Endodermal cell (in vitro differentiated cells): ENCODE measurements around the gene PTPRR. TPM values are rescaled to one million over a fixed set of nuclear protein-coding genes. Genes with fewer than 3 reads are reported as not detected.

ENCODE experiments used
- DNase-seq: peaks from one replicate; pipeline ENCODE4 v3.0.0-alpha.2; 2017
- H3K27ac ChIP-seq: 2 replicates; pipeline ENCODE4 v1.5.1; 2013; ENCODE audit warnings: mild to moderate bottlenecking, low read depth, low read length, moderate library complexity
- H3K27me3 ChIP-seq: 2 replicates; pipeline ENCODE4 v1.6.1; 2013; ENCODE audit warnings: mild to moderate bottlenecking, low read length, moderate library complexity; ENCODE audit not compliant: insufficient read depth, control insufficient read depth, poor library complexity, severe bottlenecking
- H3K36me3 ChIP-seq: 2 replicates; pipeline ENCODE4 v1.7.0; 2013; ENCODE audit warnings: mild to moderate bottlenecking, low read length, moderate library complexity; ENCODE audit not compliant: control insufficient read depth, insufficient read depth
- H3K4me1 ChIP-seq: one replicate; pipeline ENCODE4 v1.7.0; 2013; ENCODE audit warnings: low read length; ENCODE audit not compliant: control insufficient read depth, insufficient read depth
- H3K4me3 ChIP-seq: 2 replicates; pipeline ENCODE4 v1.5.1; 2013; ENCODE audit warnings: mild to moderate bottlenecking, low read length, moderate library complexity
- H3K9ac ChIP-seq: 2 replicates; pipeline ENCODE4 v1.6.1; 2013; ENCODE audit warnings: mild to moderate bottlenecking, low read length, moderate library complexity; ENCODE audit not compliant: poor library complexity, severe bottlenecking; ENCODE audit errors: extremely low read depth
- H3K9me3 ChIP-seq: 2 replicates; pipeline ENCODE4 v1.6.1; 2013; ENCODE audit warnings: mild to moderate bottlenecking, low read length, moderate library complexity; ENCODE audit not compliant: control insufficient read depth
- H3K27ac Mint-ChIP-seq: 2 replicates; pipeline ENCODE4 v1.8.0; 2020; ENCODE audit warnings: mixed read lengths
- H3K27me3 Mint-ChIP-seq: 2 replicates; pipeline ENCODE4 v1.8.0; 2021; ENCODE audit warnings: mild to moderate bottlenecking, mixed read lengths; ENCODE audit not compliant: insufficient read depth
- H3K36me3 Mint-ChIP-seq: 2 replicates; pipeline ENCODE4 v1.8.0; 2020; ENCODE audit warnings: low read depth, mixed read lengths
- H3K4me1 Mint-ChIP-seq: 2 replicates; pipeline ENCODE4 v1.8.0; 2020; ENCODE audit warnings: mixed read lengths
- H3K4me3 Mint-ChIP-seq: 2 replicates; pipeline ENCODE4 v1.8.0; 2020; ENCODE audit warnings: mild to moderate bottlenecking, moderate library complexity, mixed read lengths
- H3K9me3 Mint-ChIP-seq: 2 replicates; pipeline ENCODE4 v1.8.0; 2020; ENCODE audit warnings: mild to moderate bottlenecking, mixed read lengths
- CTCF ChIP-seq: fragments of 200-600 bp; sonication (generic); conservative IDR thresholded peaks from 2 replicates; pipeline ENCODE4 v1.5.0; 2021; ENCODE audit warnings: antibody characterized with exemption, mild to moderate bottlenecking
- WGBS, 2 experiments: methylation state at CpG; one replicate each; pipeline versions ENCODE4 v1.1.5 to v1.1.7; 2013; ENCODE audit warnings: missing lambda C conversion rate in 2 of 2, mixed read lengths in 1 of 2; ENCODE audit not compliant: insufficient coverage in 1 of 2, insufficient read length in 1 of 2; 5-methylcytosine and 5-hydroxymethylcytosine counted together
- total RNA-seq, 2 donors: library from RNA; stranded (reverse); fragmentation: NEBNext Ultra II Directional in 1 of 2; extraction: Animal tissue kit (Norgen Biotek cat#: 25700) in 1 of 2; gene quantifications; 2 replicates in 1 of 2; 3 replicates in 1 of 2; pipeline ENCODE4 v1.2.1, GENCODE V29; 2021

PTPRR gene
- total RNA-seq, 2 donors from 2014 or later: 0.27 to 0.40 TPM

GRCh38 chr12:70936203-70936813 lies 15.8 kb upstream of the PTPRR start:
- H3K9ac ChIP-seq: no peak overlapping the region
- H3K36me3 Mint-ChIP-seq: no peaks in the 10 kb centered on the region
- 79 to 83% methylated on average over 3 of the region's 3 CpGs for WGBS, 2 experiments

GRCh38 chr12:70933133-70933532 lies 12.6 kb upstream of the PTPRR start:
- Histone ChIP-seq H3K4me3 (no peak overlapping the region), H3K4me1 (no peaks in the 10 kb centered on the region), H3K27me3 (no peaks in the 10 kb centered on the region), H3K36me3 (no peaks in the 10 kb centered on the region), H3K27ac (no peak overlapping the region), H3K9ac (no peak overlapping the region), H3K9me3 (no peaks in the 10 kb centered on the region)
- no peak overlapping the region for H3K4me3 Mint-ChIP-seq
- 86 to 97% methylated on average over 1 to 4 of the region's 4 CpGs for WGBS, 2 experiments
- no peak for DNase-seq
- H3K27ac Mint-ChIP-seq: no peak overlapping the region
- no peaks in the 10 kb centered on the region for H3K4me1 Mint-ChIP-seq
- no peak for TF ChIP-seq CTCF
- H3K27me3 Mint-ChIP-seq: no peaks in the 10 kb centered on the region
- H3K36me3 Mint-ChIP-seq: no peaks in the 10 kb centered on the region
- H3K9me3 Mint-ChIP-seq: no peaks in the 10 kb centered on the region

More at GRCh38 chr12:70936203-70936813, 15.8 kb upstream of the PTPRR start:
- H3K9me3 ChIP-seq: no peaks in the 10 kb centered on the region
- no peak for TF ChIP-seq CTCF
- DNase-seq: no peak
- H3K4me3 ChIP-seq: no peak overlapping the region
- Mint-ChIP-seq H3K9me3 (no peaks in the 10 kb centered on the region), H3K27ac (no peak overlapping the region), H3K27me3 (peaks cover 11% of the 10 kb centered on the region), H3K4me3 (no peak overlapping the region), H3K4me1 (no peaks in the 10 kb centered on the region)
- no peaks in the 10 kb centered on the region for H3K36me3 ChIP-seq
- H3K4me1 ChIP-seq: no peaks in the 10 kb centered on the region
- no peak overlapping the region for H3K27ac ChIP-seq
- H3K27me3 ChIP-seq: peaks cover 29% of the 10 kb centered on the region

- H3K9me3 ChIP-seq: no peaks in the 10 kb centered on the region
- no peaks in the 10 kb centered on the region for H3K27me3 ChIP-seq
- H3K9me3 Mint-ChIP-seq: no peaks in the 10 kb centered on the region
- no peak overlapping the region for H3K4me3 ChIP-seq
- no peak for TF ChIP-seq CTCF
- H3K4me1 ChIP-seq: no peaks in the 10 kb centered on the region
- H3K27ac Mint-ChIP-seq: no peak overlapping the region
- no peaks in the 10 kb centered on the region for H3K36me3 Mint-ChIP-seq
- H3K27me3 Mint-ChIP-seq: no peaks in the 10 kb centered on the region
- H3K27ac ChIP-seq: no peak overlapping the region
- no peaks in the 10 kb centered on the region for H3K4me1 Mint-ChIP-seq
- no peak overlapping the region for H3K9ac ChIP-seq
- no peak for DNase-seq
- no peak overlapping the region for H3K4me3 Mint-ChIP-seq
- no peaks in the 10 kb centered on the region for H3K36me3 ChIP-seq
These were observed 8.5 kb upstream of the PTPRR start for GRCh38 chr12:70929029-70929428.
